ENCODE data around the gene SNRPD1.
"Not testable (repeated sequence)": the region's sequence is repeated elsewhere in the genome, so short reads cannot be mapped to it uniquely, and the experiment has no call there.

The SNRPD1 gene

GRCh38 chr18:21612125-21613039 is at the start of gene SNRPD1:
SNRPD1 (plus strand) TSS chr18:21612314; CDS start chr18:21612430, 116 bp downstream.
- peak; percentile 83 for DNase-seq (ENCODE audit: low spot score)

GRCh38 chr18:21571772-21572171 is 40.3 kb upstream of the SNRPD1 start:
- no peak for DNase-seq (ENCODE audit: low spot score)

GRCh38 chr18:21575656-21576055 is 36.5 kb upstream of the SNRPD1 start:
- no peak for DNase-seq (ENCODE audit: low spot score)

GRCh38 chr18:21584391-21584790 is 27.7 kb upstream of the SNRPD1 start:
- no peak for DNase-seq (ENCODE audit: low spot score)

- not testable (repeated sequence) for DNase-seq (ENCODE audit: low spot score)
Measured at GRCh38 chr18:21592361-21592760, 19.8 kb upstream of the SNRPD1 start.

- DNase-seq (ENCODE audit: low spot score), result no peak
Measured at GRCh38 chr18:21593540-21594257, 18.4 kb upstream of the SNRPD1 start.

- DNase-seq (ENCODE audit: low spot score), result no peak
Measured at GRCh38 chr18:21597620-21598019, 14.5 kb upstream of the SNRPD1 start.

GRCh38 chr18:21598726-21599584 is 13.2 kb upstream of the SNRPD1 start:
- no peak for DNase-seq (ENCODE audit: low spot score)

GRCh38 chr18:21599585-21600525 is 12.3 kb upstream of the SNRPD1 start:
- DNase-seq (ENCODE audit: low spot score), result peak; percentile 67

- peak; percentile 88 for DNase-seq (ENCODE audit: low spot score)
Measured at GRCh38 chr18:21600526-21601410, 11.3 kb upstream of the SNRPD1 start, which contains the start of gene ESCO1. ESCO1 (minus strand) TSS chr18:21600704; CDS start chr18:21574843, 25,861 bp downstream.

- DNase-seq (ENCODE audit: low spot score), result no peak
Measured at GRCh38 chr18:21602299-21602587, 9.9 kb upstream of the SNRPD1 start.

- no peak for DNase-seq (ENCODE audit: low spot score)
Measured at GRCh38 chr18:21604671-21605070, 7.4 kb upstream of the SNRPD1 start.

- no peak for DNase-seq (ENCODE audit: low spot score)
Measured at GRCh38 chr18:21605213-21605612, 6.9 kb upstream of the SNRPD1 start.

GRCh38 chr18:21611401-21612124 is 551 bp upstream of the SNRPD1 start:
- not testable (repeated sequence) for DNase-seq (ENCODE audit: low spot score)

- not testable (repeated sequence) for DNase-seq (ENCODE audit: low spot score)
Measured at GRCh38 chr18:21621640-21622039, 9.5 kb downstream of the SNRPD1 start.

GRCh38 chr18:21629089-21629832 is 17.1 kb downstream of the SNRPD1 start:
- DNase-seq (ENCODE audit: low spot score), result no peak

GRCh38 chr18:21632393-21632792 is 20.3 kb downstream of the SNRPD1 start:
- no peak for DNase-seq (ENCODE audit: low spot score)

GRCh38 chr18:21634588-21635199 is 22.6 kb downstream of the SNRPD1 start:
- DNase-seq (ENCODE audit: low spot score), result no peak

Data from HuH-7.5 (cell line).